ENCODE data around the gene OR13C2. TPM values are rescaled to one million over a fixed set of nuclear protein-coding genes. Genes with fewer than 3 reads are reported as not detected.

OR13C2 gene, protein sequence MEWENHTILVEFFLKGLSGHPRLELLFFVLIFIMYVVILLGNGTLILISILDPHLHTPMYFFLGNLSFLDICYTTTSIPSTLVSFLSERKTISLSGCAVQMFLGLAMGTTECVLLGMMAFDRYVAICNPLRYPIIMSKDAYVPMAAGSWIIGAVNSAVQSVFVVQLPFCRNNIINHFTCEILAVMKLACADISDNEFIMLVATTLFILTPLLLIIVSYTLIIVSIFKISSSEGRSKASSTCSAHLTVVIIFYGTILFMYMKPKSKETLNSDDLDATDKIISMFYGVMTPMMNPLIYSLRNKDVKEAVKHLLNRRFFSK
- not detected in 2 replicates for total RNA-seq

DNA sequence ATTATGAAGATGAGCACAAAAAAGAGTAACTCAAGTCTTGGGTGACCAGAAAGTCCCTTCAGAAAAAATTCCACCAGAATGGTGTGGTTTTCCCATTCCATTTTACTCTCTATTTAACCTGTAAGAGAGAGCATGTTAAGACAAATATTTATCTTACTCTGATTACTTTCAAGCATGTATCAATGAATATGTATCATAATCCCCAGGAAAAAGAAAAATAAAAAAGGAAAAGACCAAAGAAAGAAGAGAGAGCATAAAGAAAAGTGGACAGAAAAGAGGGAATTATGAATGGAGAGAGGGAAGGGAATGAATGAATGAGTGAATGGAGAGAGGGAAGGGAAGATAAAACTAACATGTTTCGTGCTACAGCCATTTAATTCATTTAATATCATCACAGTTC lies at the start of gene OR13C2:
Gene OR13C2, minus strand, starts transcription at position 101 of the 400 bp plus-strand sequence. Its CDS starts 0 bp downstream, at position 101.

DNA sequence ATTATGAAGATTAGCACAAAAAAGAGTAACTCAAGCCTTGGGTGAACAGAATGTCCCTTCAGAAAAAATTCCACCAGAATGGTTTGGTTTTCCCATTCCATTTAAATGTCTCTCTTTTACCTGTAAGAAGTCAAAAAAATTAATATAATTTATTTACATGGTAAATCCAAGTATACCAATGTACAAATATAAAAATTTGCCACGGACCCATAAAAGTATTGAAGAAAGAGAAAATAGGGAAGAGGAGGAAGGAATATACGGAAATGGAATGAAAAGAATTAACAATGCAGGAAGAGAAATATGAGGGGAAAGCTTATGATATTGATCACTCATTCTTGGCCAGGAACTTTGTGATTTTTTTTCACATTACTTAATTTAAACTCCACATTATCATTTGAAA lies 12.7 kb upstream of the OR13C2 start, which contains the start of gene OR13C9:
Gene OR13C9, minus strand, starts transcription at position 101 of the 400 bp plus-strand sequence. Its CDS starts 0 bp downstream, at position 101.

DNA sequence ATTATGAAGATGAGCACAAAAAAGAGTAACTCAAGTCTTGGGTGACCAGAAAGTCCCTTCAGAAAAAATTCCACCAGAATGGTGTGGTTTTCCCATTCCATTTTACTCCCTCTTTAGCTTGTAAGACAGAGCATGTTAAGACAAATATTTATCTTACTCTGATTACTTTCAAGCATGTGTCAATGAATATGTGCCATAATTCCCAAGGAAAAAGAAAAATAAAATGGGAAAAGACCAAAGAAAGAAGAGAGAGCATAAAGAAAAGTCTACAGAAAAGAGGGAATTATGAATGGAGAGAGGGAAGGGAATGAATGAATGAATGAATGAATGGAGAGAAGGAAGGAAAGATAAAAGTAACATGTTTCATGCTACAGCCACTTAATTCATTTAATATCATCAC lies 6.1 kb downstream of the OR13C2 start, which contains the start of gene OR13C5:
Gene OR13C5, minus strand, starts transcription at position 101 of the 400 bp plus-strand sequence. Its CDS starts 0 bp downstream, at position 101.

DNA sequence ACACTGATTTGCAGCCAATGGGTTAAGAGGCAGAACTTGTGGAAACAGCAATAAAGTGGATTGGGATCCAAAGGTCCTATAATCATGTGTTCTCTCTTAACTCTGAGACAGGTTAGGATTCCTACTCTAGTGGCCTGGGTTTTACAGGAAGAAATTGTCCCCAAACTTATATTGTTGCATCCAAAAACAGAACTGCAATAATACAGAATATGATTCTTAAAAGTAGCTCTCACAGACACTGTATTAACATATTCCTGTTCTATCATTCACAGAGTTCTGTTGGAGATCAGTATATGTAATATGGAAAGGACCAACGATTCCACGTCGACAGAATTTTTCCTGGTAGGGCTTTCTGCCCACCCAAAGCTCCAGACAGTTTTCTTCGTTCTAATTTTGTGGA lies 36.6 kb downstream of the OR13C2 start, which contains the start of gene OR13C8:
Gene OR13C8, plus strand, starts transcription at position 301 of the 400 bp plus-strand sequence. Its CDS starts 0 bp downstream, at position 301.

Other genes with a start within 250 kb of the OR13C2 start
- not detected in 2 replicates for gene OR13F1, start 101.4 kb downstream of the OR13C2 start, total RNA-seq
- gene OR13C4, start 78.4 kb downstream of the OR13C2 start, total RNA-seq, result not detected in 2 replicates
- gene OR13C3, start 68.8 kb downstream of the OR13C2 start, total RNA-seq, result not detected in 2 replicates
- gene OR13C8, start 36.5 kb downstream of the OR13C2 start, total RNA-seq, result not detected in 2 replicates
- gene OR13C5, start 6.2 kb downstream of the OR13C2 start, total RNA-seq, result not detected in 2 replicates
- not detected in 2 replicates for gene OR13C9, start 12.6 kb upstream of the OR13C2 start, total RNA-seq
- not detected in 2 replicates for gene OR13D1, start 88.9 kb upstream of the OR13C2 start, total RNA-seq
- 23.0 and 27.0 TPM in 2 replicates for gene NIPSNAP3A, start 142.1 kb upstream of the OR13C2 start, total RNA-seq
- gene NIPSNAP3B, start 158.5 kb upstream of the OR13C2 start, total RNA-seq, result 0.85 and 1.2 TPM in 2 replicates

Data from smooth muscle cell of bladder (primary cell).